Epithelial cell of proximal tubule (primary cell): ENCODE results near the gene NTRK1. TPM values are rescaled to one million over a fixed set of nuclear protein-coding genes. Genes with fewer than 3 reads are reported as not detected.

Experiments
- DNase-seq: peaks from one replicate; pipeline ENCODE4 v3.0.0-alpha.2; 2011; ENCODE audit warnings: low read depth
- H3K4me3 ChIP-seq: 2 replicates; pipeline ENCODE4 v1.5.1; 2011; ENCODE audit warnings: low read depth, mild to moderate bottlenecking, low read length
- total RNA-seq: library from RNA; depleted of rRNA; stranded (reverse); fragments of >200 nt; gene quantifications from 2 replicates; pipeline ENCODE4 v1.2.3, GENCODE V29; 2015
- TF ChIP-seq, protein P1 (sequence below): conservative IDR thresholded peaks from 2 replicates; pipeline ENCODE4 v1.5.1; 2012; ENCODE audit warnings: low read depth, mild to moderate bottlenecking, low read length

Gene NTRK1
- total RNA-seq, 1 donor from 2014 or later = not detected

DNA sequence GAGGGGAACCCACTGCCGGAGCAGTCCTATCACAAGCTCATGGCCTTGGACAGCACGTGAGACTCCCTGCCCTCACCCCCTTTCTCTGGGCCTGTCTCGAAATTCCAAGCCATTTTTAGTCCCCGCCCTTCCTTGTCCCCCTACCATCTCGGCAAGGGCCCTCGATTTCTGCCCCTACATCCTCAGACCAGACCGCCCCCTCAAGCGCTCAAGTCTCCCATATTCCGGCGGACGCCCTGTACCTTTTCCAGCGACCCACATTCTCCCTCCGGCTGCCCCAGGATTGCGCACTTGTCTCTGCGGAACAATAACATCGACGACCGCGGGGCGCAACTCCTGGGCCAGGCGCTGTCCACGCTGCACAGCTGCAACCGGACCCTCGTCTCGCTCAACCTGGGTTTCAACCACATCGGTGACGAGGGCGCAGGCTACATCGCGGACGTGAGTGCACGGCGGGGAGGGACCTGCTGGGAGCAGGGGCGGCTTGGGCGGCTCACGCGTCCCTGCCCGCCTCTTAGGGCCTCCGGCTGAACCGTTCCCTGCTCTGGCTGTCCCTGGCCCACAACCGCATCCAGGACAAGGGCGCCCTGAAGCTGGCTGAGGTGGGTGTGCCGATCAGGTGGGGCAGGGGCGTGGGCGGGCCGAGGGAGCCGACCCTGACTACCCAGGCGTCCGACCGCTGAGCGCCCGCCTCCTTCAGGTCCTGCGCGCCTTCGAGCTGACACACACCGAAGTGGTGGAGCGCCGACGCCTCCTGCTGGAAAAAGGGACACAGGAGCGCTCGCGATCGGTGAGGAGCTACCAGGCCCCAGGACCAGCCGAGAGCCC lies 66.8 kb downstream of the NTRK1 start:
- DNase-seq = no peak
- peak overlapping the region; percentile 47 for H3K4me3 ChIP-seq
- TF ChIP-seq, protein P1, sequence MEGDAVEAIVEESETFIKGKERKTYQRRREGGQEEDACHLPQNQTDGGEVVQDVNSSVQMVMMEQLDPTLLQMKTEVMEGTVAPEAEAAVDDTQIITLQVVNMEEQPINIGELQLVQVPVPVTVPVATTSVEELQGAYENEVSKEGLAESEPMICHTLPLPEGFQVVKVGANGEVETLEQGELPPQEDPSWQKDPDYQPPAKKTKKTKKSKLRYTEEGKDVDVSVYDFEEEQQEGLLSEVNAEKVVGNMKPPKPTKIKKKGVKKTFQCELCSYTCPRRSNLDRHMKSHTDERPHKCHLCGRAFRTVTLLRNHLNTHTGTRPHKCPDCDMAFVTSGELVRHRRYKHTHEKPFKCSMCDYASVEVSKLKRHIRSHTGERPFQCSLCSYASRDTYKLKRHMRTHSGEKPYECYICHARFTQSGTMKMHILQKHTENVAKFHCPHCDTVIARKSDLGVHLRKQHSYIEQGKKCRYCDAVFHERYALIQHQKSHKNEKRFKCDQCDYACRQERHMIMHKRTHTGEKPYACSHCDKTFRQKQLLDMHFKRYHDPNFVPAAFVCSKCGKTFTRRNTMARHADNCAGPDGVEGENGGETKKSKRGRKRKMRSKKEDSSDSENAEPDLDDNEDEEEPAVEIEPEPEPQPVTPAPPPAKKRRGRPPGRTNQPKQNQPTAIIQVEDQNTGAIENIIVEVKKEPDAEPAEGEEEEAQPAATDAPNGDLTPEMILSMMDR = peak; percentile 68

DNA sequence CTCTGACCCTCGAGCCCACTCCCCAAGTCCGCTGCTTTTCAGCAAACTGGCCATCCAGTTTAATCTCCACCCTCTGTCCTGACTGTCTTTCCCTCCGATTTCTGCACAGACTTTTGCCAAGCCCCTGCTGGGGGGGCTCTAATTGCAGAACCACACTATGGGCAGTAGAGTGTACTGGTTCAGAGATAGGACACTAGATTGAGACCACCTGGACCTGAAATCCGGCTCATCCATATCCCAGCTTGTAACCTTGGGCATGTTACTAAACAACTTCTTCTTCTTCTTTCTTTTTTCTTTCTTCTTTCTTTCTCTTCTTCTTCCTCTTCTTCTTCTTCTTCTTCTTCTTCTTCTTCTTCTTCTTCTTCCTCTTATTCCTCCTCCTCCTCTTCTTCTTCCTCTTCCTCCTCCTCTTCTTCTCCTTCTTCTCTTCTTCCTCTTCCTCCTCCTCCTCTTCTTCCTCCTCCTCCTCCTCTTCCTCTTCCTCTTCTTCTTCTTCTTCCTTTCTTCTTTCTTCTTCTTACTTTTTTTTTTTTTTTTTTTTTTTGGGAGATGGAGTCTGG lies 67.5 kb downstream of the NTRK1 start:
- TF ChIP-seq, protein P1 = peak; percentile 7
- H3K4me3 ChIP-seq = no peak overlapping the region
- no peak for DNase-seq

DNA sequence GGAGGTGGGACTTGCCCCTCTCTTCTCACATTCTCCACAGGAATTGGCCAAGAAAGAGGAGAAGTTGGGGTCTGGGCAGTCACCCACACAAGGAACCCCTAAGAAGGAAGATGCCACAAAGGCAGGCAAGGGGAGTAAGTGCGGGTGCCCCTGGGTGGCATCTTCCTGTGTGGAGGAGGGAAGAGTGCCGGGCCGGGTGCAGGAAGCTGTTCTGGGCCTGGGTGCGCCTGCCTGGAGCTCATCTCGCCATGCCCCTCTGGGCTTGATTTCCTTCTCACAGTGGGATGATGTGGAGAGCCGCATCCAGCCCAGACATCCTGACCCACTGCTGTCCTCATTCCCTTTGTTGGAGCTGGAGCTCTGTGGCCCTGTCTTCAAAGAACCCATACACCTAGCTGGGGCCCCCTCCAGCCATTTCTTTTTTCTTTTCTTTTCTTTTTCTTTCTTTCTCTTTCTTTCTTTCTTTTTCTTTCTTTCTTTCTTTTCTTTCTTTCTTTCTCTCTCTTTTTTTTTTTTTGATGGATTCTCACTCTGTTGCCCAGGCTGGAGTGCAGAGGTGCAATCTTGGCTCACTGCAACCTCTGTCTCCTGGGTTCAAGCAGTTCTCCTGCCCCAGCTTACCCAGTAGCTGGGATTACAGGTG lies 69.1 kb downstream of the NTRK1 start:
- DNase-seq = no peak
- TF ChIP-seq, protein P1 = no peak
- no peak overlapping the region for H3K4me3 ChIP-seq

DNA sequence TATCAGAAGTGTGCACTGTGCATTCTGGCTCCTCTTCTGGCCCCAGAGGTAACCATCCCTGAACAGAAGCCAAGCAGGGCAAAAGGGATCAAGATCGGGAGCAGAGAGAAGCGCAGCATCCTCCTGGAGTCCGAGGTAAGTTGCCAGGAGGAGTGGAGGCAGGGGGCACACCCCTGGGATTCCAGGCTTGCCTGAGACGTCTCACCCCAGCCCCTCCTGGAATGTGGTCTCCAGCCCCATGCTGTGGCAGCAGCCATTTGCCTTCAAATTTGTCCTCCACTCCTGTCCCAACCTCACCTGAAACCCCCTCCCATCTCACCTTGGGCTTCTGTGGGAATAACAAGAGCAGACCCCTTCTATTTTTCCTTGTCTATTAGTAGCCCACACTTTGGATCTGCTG lies 69.8 kb downstream of the NTRK1 start:
- no peak for DNase-seq
- TF ChIP-seq, protein P1 = no peak
- H3K4me3 ChIP-seq = no peak overlapping the region

Other genes starting within 250 kb of the NTRK1 start
- gene HAPLN2, start 241.4 kb upstream of the NTRK1 start, total RNA-seq = not detected in 2 replicates
- not detected in 2 replicates for gene BCAN, start 218.7 kb upstream of the NTRK1 start, total RNA-seq
- 11.6 and 70.2 TPM in 2 replicates for gene NES, start 183.5 kb upstream of the NTRK1 start, total RNA-seq
- 12.2 and 77.1 TPM in 2 replicates for gene CRABP2, start 155.3 kb upstream of the NTRK1 start, total RNA-seq
- 6.9 and 19.9 TPM in 2 replicates for gene METTL25B, start 132.4 kb upstream of the NTRK1 start, total RNA-seq
- 19.4 and 26.4 TPM in 2 replicates for gene ISG20L2, start 132.1 kb upstream of the NTRK1 start, total RNA-seq
- gene MRPL24, start 119.8 kb upstream of the NTRK1 start, total RNA-seq = 47.7 and 65.8 TPM in 2 replicates
- gene HDGF, start 109.2 kb upstream of the NTRK1 start, total RNA-seq = 279 and 348 TPM in 2 replicates
- 49.5 and 51.2 TPM in 2 replicates for gene PRCC, start 93.3 kb upstream of the NTRK1 start, total RNA-seq
- 2.0 and 3.5 TPM in 2 replicates for gene SH2D2A, start 44.0 kb upstream of the NTRK1 start, total RNA-seq
- gene INSRR, start 1.7 kb upstream of the NTRK1 start, total RNA-seq = not detected in 2 replicates
- 19.0 and 20.8 TPM in 2 replicates for gene PEAR1, start 32.9 kb downstream of the NTRK1 start, total RNA-seq
- gene LRRC71, start 59.8 kb downstream of the NTRK1 start, total RNA-seq = not detected in 2 replicates
- gene ARHGEF11, start 184.9 kb downstream of the NTRK1 start, total RNA-seq = 15.9 and 19.3 TPM in 2 replicates
- not detected in 2 replicates for gene ETV3L, start 238.9 kb downstream of the NTRK1 start, total RNA-seq